GM12872 (cell line): ENCODE data around the gene GCNT2.

Experiments
- TF ChIP-seq, protein P1 (sequence below): IDR thresholded peaks from 3 replicates; pipeline ENCODE4 v1.5.1; 2011; ENCODE audit warnings: low read depth, mild to moderate bottlenecking, low read length, moderate library complexity; ENCODE audit not compliant: insufficient read depth

The GCNT2 gene

GRCh38 chr6:10518557-10519407 is 2.4 kb upstream of the GCNT2 start:
- TF ChIP-seq, protein P1, sequence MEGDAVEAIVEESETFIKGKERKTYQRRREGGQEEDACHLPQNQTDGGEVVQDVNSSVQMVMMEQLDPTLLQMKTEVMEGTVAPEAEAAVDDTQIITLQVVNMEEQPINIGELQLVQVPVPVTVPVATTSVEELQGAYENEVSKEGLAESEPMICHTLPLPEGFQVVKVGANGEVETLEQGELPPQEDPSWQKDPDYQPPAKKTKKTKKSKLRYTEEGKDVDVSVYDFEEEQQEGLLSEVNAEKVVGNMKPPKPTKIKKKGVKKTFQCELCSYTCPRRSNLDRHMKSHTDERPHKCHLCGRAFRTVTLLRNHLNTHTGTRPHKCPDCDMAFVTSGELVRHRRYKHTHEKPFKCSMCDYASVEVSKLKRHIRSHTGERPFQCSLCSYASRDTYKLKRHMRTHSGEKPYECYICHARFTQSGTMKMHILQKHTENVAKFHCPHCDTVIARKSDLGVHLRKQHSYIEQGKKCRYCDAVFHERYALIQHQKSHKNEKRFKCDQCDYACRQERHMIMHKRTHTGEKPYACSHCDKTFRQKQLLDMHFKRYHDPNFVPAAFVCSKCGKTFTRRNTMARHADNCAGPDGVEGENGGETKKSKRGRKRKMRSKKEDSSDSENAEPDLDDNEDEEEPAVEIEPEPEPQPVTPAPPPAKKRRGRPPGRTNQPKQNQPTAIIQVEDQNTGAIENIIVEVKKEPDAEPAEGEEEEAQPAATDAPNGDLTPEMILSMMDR, result no peak

- TF ChIP-seq, protein P1, result no peak
Measured at GRCh38 chr6:10520468-10520867, 683 bp upstream of the GCNT2 start.

DNA sequence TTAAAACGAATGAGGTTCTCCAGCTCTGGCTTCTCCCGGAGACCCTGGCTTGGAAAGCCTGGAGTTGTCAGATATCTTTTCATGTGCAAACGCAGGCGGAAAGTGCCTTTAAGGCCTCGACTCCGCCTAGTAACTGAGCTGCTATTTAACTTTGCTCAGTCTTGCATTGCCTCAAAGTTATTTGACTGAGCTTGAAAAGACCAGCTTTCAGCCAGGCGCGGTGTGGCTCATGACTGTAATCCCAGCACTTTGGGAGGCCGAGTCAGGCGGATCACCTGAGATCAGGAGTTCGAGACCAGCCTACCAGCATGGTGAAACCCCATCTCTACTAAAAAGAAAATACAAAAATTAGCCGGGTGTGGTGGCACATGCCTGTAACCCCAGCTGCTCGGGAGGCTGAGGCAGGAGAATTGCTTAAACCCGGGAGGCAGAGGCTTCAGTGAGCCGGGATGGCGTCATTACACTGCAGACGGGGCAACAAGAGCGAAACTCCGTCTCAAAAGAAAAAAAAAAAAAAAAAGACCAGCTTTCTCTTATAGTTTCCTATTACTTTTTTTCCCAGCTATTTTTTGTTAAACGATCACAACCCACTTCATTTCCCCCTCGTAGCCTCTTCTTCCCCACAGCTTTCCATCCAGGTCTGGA is 1.9 kb downstream of the GCNT2 start:
- TF ChIP-seq, protein P1, result no peak

DNA sequence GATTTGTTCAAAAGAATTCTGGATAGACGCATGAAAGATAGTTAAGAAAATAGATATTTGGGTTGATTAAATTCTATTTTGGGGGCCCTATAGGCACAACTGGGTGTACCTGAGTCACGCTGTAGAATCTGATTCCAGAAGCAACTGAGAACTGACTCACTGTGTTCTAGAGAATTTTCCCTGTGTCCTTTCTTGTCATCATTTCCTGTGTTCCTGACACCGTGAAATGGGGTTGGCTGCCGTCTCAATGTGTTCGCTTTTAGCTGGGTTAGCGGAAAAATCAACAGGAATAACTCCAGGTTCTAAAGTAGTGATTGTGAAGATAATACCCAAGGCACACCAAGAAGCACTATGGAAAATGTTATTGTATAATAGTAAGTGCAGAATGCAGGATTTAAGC is 5.0 kb downstream of the GCNT2 start:
- TF ChIP-seq, protein P1, result no peak

DNA sequence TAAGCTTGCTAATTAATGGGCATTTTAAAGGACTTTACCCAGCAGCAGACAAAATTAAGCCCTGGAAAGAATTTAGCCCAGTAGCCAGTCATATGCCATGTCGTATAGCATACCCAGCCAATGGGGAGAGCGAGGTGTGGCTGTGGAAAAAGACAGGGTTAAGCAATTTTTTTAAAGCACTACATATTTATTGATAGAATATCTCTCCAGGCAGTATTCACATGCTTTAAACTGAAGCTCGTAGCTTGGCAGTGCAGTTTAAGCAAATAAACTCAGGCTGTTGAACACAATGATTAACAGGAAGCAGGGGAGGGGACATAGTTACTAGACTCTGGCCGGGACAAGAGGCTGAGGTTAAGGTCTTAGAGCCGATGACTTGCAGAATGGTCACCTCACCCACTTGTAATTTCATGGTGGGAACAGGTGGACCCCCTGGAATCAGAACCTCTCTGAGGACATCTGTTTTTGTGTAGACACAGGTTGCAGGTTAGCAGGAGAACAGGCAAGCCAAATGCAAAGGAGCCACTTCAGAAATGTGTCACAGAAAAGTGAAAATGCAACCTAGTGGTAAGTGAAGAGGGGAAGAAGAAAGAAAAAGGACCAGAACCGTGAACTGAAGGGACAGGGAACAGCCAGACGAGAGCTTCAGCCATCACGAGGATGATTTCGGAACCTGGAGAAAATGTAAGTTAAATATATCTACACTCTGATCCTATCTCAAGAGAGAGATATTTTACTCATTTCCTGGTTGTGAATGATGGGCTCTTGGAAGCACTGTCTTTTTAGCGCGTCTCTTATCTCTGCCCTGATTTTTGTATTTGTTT is 7.2 kb downstream of the GCNT2 start:
- TF ChIP-seq, protein P1, result peak; percentile 16; the same call in 1 of the 3 replicates

- TF ChIP-seq, protein P1, result no peak
Measured at GRCh38 chr6:10529231-10529801, 8.2 kb downstream of the GCNT2 start.

- TF ChIP-seq, protein P1, result no peak
Measured at GRCh38 chr6:10531503-10531902, 10.4 kb downstream of the GCNT2 start.
